Thymus (tissue), 11 donors: Measurements from ENCODE around the gene SMARCA2. TPM values are rescaled to one million over a fixed set of nuclear protein-coding genes. Genes with fewer than 3 reads are reported as not detected.

Experiments used
- DNase-seq, 9 donors: peaks; one replicate each; pipeline ENCODE4 v3.0.0-alpha.2; 2013; ENCODE audit warnings: low spot score in 9 of 9, low read depth in 6 of 9, missing footprints in 1 of 9
- H3K27ac ChIP-seq, 2 donors: one replicate each; pipeline ENCODE4 v1.5.1; 2013; ENCODE audit warnings: control low read depth in 1 of 2, low read depth in 1 of 2, low read length in 1 of 2, mild to moderate bottlenecking in 1 of 2, moderate library complexity in 1 of 2
- H3K27me3 ChIP-seq, 2 donors: one replicate each; pipeline ENCODE4 v1.5.1; 2013; ENCODE audit warnings: low read length in 1 of 2; ENCODE audit not compliant: control insufficient read depth in 2 of 2, insufficient read depth in 1 of 2
- H3K36me3 ChIP-seq, 2 donors: one replicate each; pipeline ENCODE4 v1.5.1; 2013; ENCODE audit warnings: low read length in 1 of 2, mild to moderate bottlenecking in 1 of 2, moderate library complexity in 1 of 2; ENCODE audit not compliant: control insufficient read depth in 2 of 2, insufficient read depth in 2 of 2
- H3K4me1 ChIP-seq, 2 donors: one replicate each; pipeline ENCODE4 v1.5.1; 2013; ENCODE audit warnings: low read length in 2 of 2; ENCODE audit not compliant: control insufficient read depth in 2 of 2, insufficient read depth in 2 of 2
- H3K4me3 ChIP-seq, 2 donors: one replicate each; pipeline ENCODE4 v1.5.1; 2013; ENCODE audit warnings: low read length in 2 of 2, control low read depth in 1 of 2, mild to moderate bottlenecking in 1 of 2
- H3K9me3 ChIP-seq, 2 donors: one replicate each; pipeline ENCODE4 v1.5.1; 2013; ENCODE audit warnings: low read length in 1 of 2, mild to moderate bottlenecking in 1 of 2; ENCODE audit not compliant: control insufficient read depth in 2 of 2, insufficient read depth in 1 of 2
- WGBS: extraction: QIAGEN DNeasy Blood & Tissue Kit; methylation state at CpG from one replicate; pipeline ENCODE4 v1.1.7; 2013; 5-methylcytosine and 5-hydroxymethylcytosine counted together
- polyA plus RNA-seq: library from polyadenylated mRNA; stranded (reverse); fragments of 200-250 nt; gene quantifications from one replicate; pipeline ENCODE4 v1.2.3, GENCODE V29; 2013
- total RNA-seq: library from RNA; stranded (reverse); fragments of 120-200 nt; gene quantifications from one replicate; pipeline ENCODE4 v1.2.4, GENCODE V29; 2013
- donor health status: healthy.

The SMARCA2 gene
- total and polyA plus RNA-seq, 2 donors = 63.0 to 79.4 TPM

GRCh38 chr9:2150338-2150737, 135.2 kb downstream of the SMARCA2 start:
- Histone ChIP-seq H3K4me1 (no peaks in the 10 kb centered on the region), H3K36me3 (no peaks in the 10 kb centered on the region), H3K9me3 (no peaks in the 10 kb centered on the region), H3K4me3 (no peak overlapping the region), H3K27me3 (no peaks in the 10 kb centered on the region), H3K27ac (no peak overlapping the region)
- DNase-seq = no peak
- over 99% methylated on average over 5 of the region's 5 CpGs for WGBS

DNA sequence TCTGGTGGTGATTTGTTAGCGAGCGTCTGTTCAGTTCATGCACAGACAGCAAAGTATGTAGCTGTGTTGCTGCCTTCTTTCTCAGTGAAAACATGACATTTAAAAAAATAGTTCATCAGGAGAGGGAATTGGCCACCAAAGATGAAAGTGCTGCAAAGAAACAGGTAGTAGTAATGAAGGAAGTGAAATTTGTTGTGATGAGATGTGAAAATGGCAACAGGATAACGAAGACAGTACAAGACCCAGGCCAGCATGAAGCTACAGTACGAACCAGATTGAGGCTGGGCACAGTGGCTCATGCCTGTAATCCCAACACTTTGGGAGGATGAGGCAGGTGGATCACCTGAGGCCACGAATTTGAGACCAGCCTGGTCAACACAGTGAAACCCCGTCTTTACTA, 136.0 kb downstream of the SMARCA2 start:
- Histone ChIP-seq H3K4me3 (no peak overlapping the region), H3K27ac (no peak overlapping the region), H3K27me3 (no peaks in the 10 kb centered on the region), H3K4me1 (no peaks in the 10 kb centered on the region), H3K9me3 (no peaks in the 10 kb centered on the region), H3K36me3 (no peaks in the 10 kb centered on the region)
- 97% methylated on average over 6 of the region's 6 CpGs for WGBS
- no peak for DNase-seq

GRCh38 chr9:2152966-2153629, 138.0 kb downstream of the SMARCA2 start:
- no peak for DNase-seq
- Histone ChIP-seq H3K27ac (no peak overlapping the region), H3K36me3 (no peaks in the 10 kb centered on the region), H3K27me3 (no peaks in the 10 kb centered on the region), H3K9me3 (no peaks in the 10 kb centered on the region), H3K4me3 (no peak overlapping the region), H3K4me1 (peaks cover 3 to 9% of the 10 kb centered on the region in 2 donors)
- 84% methylated on average over 10 of the region's 10 CpGs for WGBS

DNA sequence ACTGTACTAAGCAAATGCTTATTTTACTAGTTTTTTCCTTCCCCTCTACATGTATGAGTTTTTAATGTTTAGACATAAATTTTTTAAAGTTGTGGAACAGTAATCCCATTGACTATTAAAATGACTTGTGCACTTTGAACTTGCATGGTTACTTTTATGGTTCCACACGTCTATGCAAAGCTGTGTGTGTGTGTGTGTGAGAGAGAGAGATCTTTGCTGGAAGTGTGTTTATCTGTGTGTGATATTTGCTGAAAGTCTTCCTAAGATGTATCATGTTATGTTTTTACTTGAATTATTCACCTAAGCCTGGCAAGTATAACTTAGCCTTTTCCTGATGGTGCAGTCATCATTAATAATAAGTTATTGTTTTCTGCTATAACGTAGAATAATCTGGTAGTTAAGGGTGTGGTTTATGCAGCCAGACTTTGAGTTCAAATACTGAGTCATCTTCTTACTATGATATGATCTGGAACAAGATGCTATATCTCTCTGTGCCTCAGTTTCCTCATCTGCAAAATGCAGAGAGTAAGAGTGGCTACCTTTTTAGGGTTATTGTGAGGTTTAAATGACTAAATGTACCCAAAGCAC, 138.6 kb downstream of the SMARCA2 start:
- Histone ChIP-seq H3K4me1 (peaks cover 3 to 9% of the 10 kb centered on the region in 2 donors), H3K27ac (no peak overlapping the region), H3K27me3 (no peaks in the 10 kb centered on the region), H3K36me3 (no peaks in the 10 kb centered on the region), H3K4me3 (no peak overlapping the region), H3K9me3 (no peaks in the 10 kb centered on the region)
- WGBS = 92% methylated on average over 2 of the region's 2 CpGs
- no peak for DNase-seq

GRCh38 chr9:2154731-2155130, 139.6 kb downstream of the SMARCA2 start:
- H3K36me3 ChIP-seq = no peaks in the 10 kb centered on the region
- 73% methylated on average over 3 of the region's 3 CpGs for WGBS
- H3K27ac ChIP-seq = no peak overlapping the region
- peaks cover 4 to 9% of the 10 kb centered on the region in 2 donors for H3K4me1 ChIP-seq
- no peaks in the 10 kb centered on the region for H3K9me3 ChIP-seq
- no peaks in the 10 kb centered on the region for H3K27me3 ChIP-seq
- no peak for DNase-seq
- H3K4me3 ChIP-seq = no peak overlapping the region

DNA sequence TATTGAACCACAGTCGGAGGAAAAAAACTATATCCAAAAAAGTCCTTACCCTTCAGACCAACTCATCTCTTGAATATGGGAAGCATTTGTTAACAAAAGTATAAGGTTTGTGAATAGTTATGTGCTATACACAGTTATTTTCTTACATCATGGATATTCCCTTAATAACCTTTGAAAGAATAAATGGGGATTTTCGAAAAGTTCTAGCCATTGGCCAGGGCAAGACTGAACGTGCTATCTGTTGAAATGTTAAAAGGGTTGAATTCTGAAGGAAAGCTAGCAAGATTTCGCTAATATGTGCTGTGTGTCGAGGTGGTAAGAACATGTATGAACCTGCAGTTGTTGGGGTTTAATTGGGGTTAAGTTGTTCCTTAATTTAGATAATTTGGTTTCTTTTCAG, 140.8 kb downstream of the SMARCA2 start:
- Histone ChIP-seq H3K36me3 (no peaks in the 10 kb centered on the region), H3K4me1 (peaks cover 7 to 9% of the 10 kb centered on the region in 2 donors), H3K4me3 (no peak overlapping the region), H3K27me3 (no peaks in the 10 kb centered on the region), H3K9me3 (no peaks in the 10 kb centered on the region), H3K27ac (no peak overlapping the region)
- DNase-seq = peak in 1 of 9 donors; percentile 16
- 75% methylated on average over 5 of the region's 5 CpGs for WGBS

GRCh38 chr9:2157277-2158110, 142.3 kb downstream of the SMARCA2 start:
- peak in 3 of 9 donors; percentile 24 to 32 (median 27) for DNase-seq
- 24% methylated on average over 20 of the region's 20 CpGs for WGBS
- Histone ChIP-seq H3K27me3 (no peaks in the 10 kb centered on the region), H3K4me1 (peaks cover 7 to 9% of the 10 kb centered on the region in 2 donors), H3K9me3 (no peaks in the 10 kb centered on the region), H3K36me3 (peaks cover 3% of the 10 kb centered on the region in 2 donors), H3K4me3 (peak overlapping the region; percentile 54 to 62), H3K27ac (peak overlapping the region; percentile 66 to 78)

GRCh38 chr9:2158111-2158610, 143.0 kb downstream of the SMARCA2 start:
- H3K27me3 ChIP-seq = no peaks in the 10 kb centered on the region
- peak; percentile 37 to 85 (median 66) for DNase-seq
- no peaks in the 10 kb centered on the region for H3K9me3 ChIP-seq
- peak overlapping the region; percentile 66 to 78 for H3K27ac ChIP-seq
- peaks cover 3 to 5% of the 10 kb centered on the region in 2 donors for H3K36me3 ChIP-seq
- under 1% methylated on average over 13 of the region's 13 CpGs for whole genome bisulfite sequencing
- peak overlapping the region; percentile 54 to 62 for H3K4me3 ChIP-seq
- H3K4me1 ChIP-seq = peaks cover 7 to 9% of the 10 kb centered on the region in 2 donors
